Aorta (tissue), 5 donors: Measurements from ENCODE around the gene CDON. TPM values are rescaled to one million over a fixed set of nuclear protein-coding genes. Genes with fewer than 3 reads are reported as not detected.
"Not testable (repeated sequence)": the region's sequence is repeated elsewhere in the genome, so short reads cannot be mapped to it uniquely, and the experiment has no call there.

ENCODE experiments used
- ATAC-seq: fragments of 200-7000 bp; cut with Tn5 transposase; one replicate; pipeline ENCODE4 v1.9.1; 2022; ENCODE audit warnings: moderate library complexity; ENCODE audit not compliant: low FRiP score
- DNase-seq, 2 donors: peaks; one replicate each; pipeline ENCODE4 v3.0.0-alpha.2; 2020
- H3K27ac ChIP-seq, 2 donors: one replicate each; pipeline ENCODE4 v1.5.1; 2013; ENCODE audit warnings: low read length in 2 of 2, mild to moderate bottlenecking in 2 of 2, moderate library complexity in 2 of 2, control low read depth in 1 of 2, inconsistent platforms in 1 of 2, low read depth in 1 of 2
- H3K27me3 ChIP-seq, 2 donors: one replicate each; pipeline ENCODE4 v1.6.1; 2013; ENCODE audit warnings: control low read depth in 1 of 2, low read length in 1 of 2, mild to moderate bottlenecking in 1 of 2, moderate library complexity in 1 of 2; ENCODE audit not compliant: insufficient read depth in 2 of 2, control insufficient read depth in 1 of 2
- H3K36me3 ChIP-seq, 2 donors: one replicate each; pipeline ENCODE4 v1.6.1; 2013; ENCODE audit warnings: control low read depth in 1 of 2, low read length in 1 of 2, mild to moderate bottlenecking in 1 of 2; ENCODE audit not compliant: insufficient read depth in 2 of 2, control insufficient read depth in 1 of 2
- H3K4me1 ChIP-seq, 2 donors: one replicate each; pipeline ENCODE4 v1.6.1; 2013; ENCODE audit warnings: low read length in 2 of 2, control low read depth in 1 of 2, mild to moderate bottlenecking in 1 of 2, moderate library complexity in 1 of 2; ENCODE audit not compliant: insufficient read depth in 2 of 2, control insufficient read depth in 1 of 2
- H3K4me3 ChIP-seq, 2 donors: one replicate each; pipeline ENCODE4 v1.5.1; 2013; ENCODE audit warnings: low read length in 2 of 2, control low read depth in 1 of 2, mild to moderate bottlenecking in 1 of 2
- H3K9me3 ChIP-seq: one replicate; pipeline ENCODE4 v1.6.1; 2013; ENCODE audit warnings: mild to moderate bottlenecking, low read length; ENCODE audit not compliant: control insufficient read depth
- WGBS, 2 donors: extraction: QIAGEN DNeasy Blood & Tissue Kit; methylation state at CpG; one replicate each; pipeline ENCODE4 v1.1.7; 2013; 5-methylcytosine and 5-hydroxymethylcytosine counted together
- intact Hi-C, 2 donors: fragments of 100-400 bp; cut with DNase I; formaldehyde crosslinking; loops; one replicate each; pipeline versions ENCODE4 v1.14.2 to v1.15.0; 2022
- polyA plus RNA-seq, 2 donors: library from polyadenylated mRNA; stranded (reverse); fragments of 200-250 nt; gene quantifications; one replicate each; pipeline ENCODE4 v1.2.3, GENCODE V29; 2013
- total RNA-seq, 2 donors: library from RNA; stranded (reverse); fragmentation: NEBNext Ultra II Directional; extraction: Animal tissue kit (Norgen Biotek cat#: 25700); gene quantifications; one replicate each; pipeline ENCODE4 v1.2.1, GENCODE V29; 2021
- donor health status: healthy with polysubstance abuse.
- donor health status: Bipolar disorder and iron deficiency.
- donor health status: DM: no; HTN: no; CAD: no.
- donor health status: DM: no; HTN: no; CAD: no.
- donor health status: DM: yes; HTN: yes; CAD: no.

The CDON gene
- total and polyA plus RNA-seq, 4 donors = 0.49 to 50.3 (median 4.5) TPM

GRCh38 chr11:126039485-126040271 is 23.0 kb downstream of the CDON start:
- Histone ChIP-seq H3K9me3 (no peaks in the 10 kb centered on the region), H3K4me1 (no peaks in the 10 kb centered on the region), H3K4me3 (no peak overlapping the region), H3K27ac (no peak overlapping the region), H3K27me3 (no peaks in the 10 kb centered on the region), H3K36me3 (no peaks in the 10 kb centered on the region)
- ATAC-seq (no peak), DNase-seq (no peak)
- intact Hi-C loops = no loop called here
- WGBS, 2 donors = 88 to 89% methylated on average over 9 of the region's 9 CpGs

GRCh38 chr11:126035718-126036117 is 26.9 kb downstream of the CDON start:
- WGBS, 2 donors = 41 to 51% methylated on average over 5 of the region's 5 CpGs
- Histone ChIP-seq H3K27ac (no peak overlapping the region), H3K4me1 (peaks cover 0 to 2% of the 10 kb centered on the region in 2 donors), H3K36me3 (no peaks in the 10 kb centered on the region), H3K27me3 (no peaks in the 10 kb centered on the region), H3K9me3 (no peaks in the 10 kb centered on the region), H3K4me3 (no peak overlapping the region)
- ATAC-seq (no peak), DNase-seq (no peak)
- intact Hi-C loops = no loop called here

- Histone ChIP-seq H3K9me3 (no peaks in the 10 kb centered on the region), H3K27ac (no peak overlapping the region), H3K27me3 (no peaks in the 10 kb centered on the region), H3K36me3 (no peaks in the 10 kb centered on the region), H3K4me1 (peaks cover 0 to 2% of the 10 kb centered on the region in 2 donors), H3K4me3 (no peak overlapping the region)
- WGBS, 2 donors = 42 to 56% methylated on average over 5 of the region's 5 CpGs
- intact Hi-C loops = no loop called here
- no peak for ATAC-seq
- DNase-seq = no peak
Measured at GRCh38 chr11:126034933-126035425, 27.7 kb downstream of the CDON start.

- no peaks in the 10 kb centered on the region for H3K27me3 ChIP-seq
- intact Hi-C loops = no loop called here
- WGBS, 2 donors = 49 to 54% methylated on average over 10 of the region's 10 CpGs
- peaks cover 0 to 2% of the 10 kb centered on the region in 2 donors for H3K4me1 ChIP-seq
- ATAC-seq = peak; percentile 54
- no peak overlapping the region for H3K27ac ChIP-seq
- H3K4me3 ChIP-seq = no peak overlapping the region
- H3K9me3 ChIP-seq = no peaks in the 10 kb centered on the region
- H3K36me3 ChIP-seq = no peaks in the 10 kb centered on the region
- DNase-seq = no peak
Measured at GRCh38 chr11:126034039-126034932, 28.4 kb downstream of the CDON start.

- Histone ChIP-seq H3K4me1 (peaks cover 0 to 2% of the 10 kb centered on the region in 2 donors), H3K36me3 (no peaks in the 10 kb centered on the region), H3K9me3 (no peaks in the 10 kb centered on the region), H3K27ac (no peak overlapping the region), H3K4me3 (no peak overlapping the region), H3K27me3 (no peaks in the 10 kb centered on the region)
- no peak for ATAC-seq
- intact Hi-C loops = no loop called here
- 97 to 99% methylated on average over 7 of the region's 7 CpGs for WGBS, 2 donors
- no peak for DNase-seq
Measured at GRCh38 chr11:126032375-126032774, 30.3 kb downstream of the CDON start.

GRCh38 chr11:126029805-126030204 is 32.9 kb downstream of the CDON start:
- intact Hi-C loops = no loop called here
- H3K4me1 ChIP-seq = peaks cover 0 to 2% of the 10 kb centered on the region in 2 donors
- no peak for ATAC-seq

GRCh38 chr11:126029237-126029636 is 33.4 kb downstream of the CDON start:
- ATAC-seq = no peak
- no peaks in the 10 kb centered on the region for H3K9me3 ChIP-seq
- no peaks in the 10 kb centered on the region for H3K27me3 ChIP-seq
- no peak overlapping the region for H3K27ac ChIP-seq
- H3K36me3 ChIP-seq = no peaks in the 10 kb centered on the region
- no peak overlapping the region for H3K4me3 ChIP-seq
- H3K4me1 ChIP-seq = peaks cover 0 to 2% of the 10 kb centered on the region in 2 donors
- DNase-seq = no peak
- intact Hi-C loops = no loop called here
- WGBS, 2 donors = 78 to 87% methylated on average over 4 of the region's 4 CpGs

More at GRCh38 chr11:126029805-126030204, 32.9 kb downstream of the CDON start:
- no peaks in the 10 kb centered on the region for H3K9me3 ChIP-seq
- no peak overlapping the region for H3K27ac ChIP-seq
- no peak overlapping the region for H3K4me3 ChIP-seq
- 93 to 98% methylated on average over 2 of the region's 2 CpGs for whole genome bisulfite sequencing, 2 donors
- H3K36me3 ChIP-seq = no peaks in the 10 kb centered on the region
- DNase-seq = no peak
- H3K27me3 ChIP-seq = no peaks in the 10 kb centered on the region

- ATAC-seq, H3K27ac ChIP-seq, intact Hi-C loops, H3K27me3 ChIP-seq, H3K9me3 ChIP-seq, DNase-seq, H3K36me3 ChIP-seq, H3K4me1 ChIP-seq, H3K4me3 ChIP-seq: not testable (repeated sequence)
- WGBS, 2 donors = 95 to 97% methylated on average over 3 of the region's 3 CpGs
Measured at GRCh38 chr11:126028534-126028933, 34.1 kb downstream of the CDON start.
